H9 (cell line): ENCODE data around the gene DSCAM. TPM values are rescaled to one million over a fixed set of nuclear protein-coding genes. Genes with fewer than 3 reads are reported as not detected.

Experiments
- DNase-seq: peaks from one replicate; pipeline ENCODE4 v3.0.0-alpha.2; 2017
- H2AFZ ChIP-seq: one replicate; pipeline ENCODE4 v1.6.1; 2013; ENCODE audit warnings: mild to moderate bottlenecking, low read length, control low read depth, moderate library complexity
- H2AK5ac ChIP-seq: 2 replicates; pipeline ENCODE4 v1.6.1; 2013; ENCODE audit warnings: low read length, control low read depth, mixed read lengths; ENCODE audit not compliant: insufficient read length
- H2BK120ac ChIP-seq: one replicate; pipeline ENCODE4 v1.6.1; 2013; ENCODE audit warnings: low read depth, mild to moderate bottlenecking, low read length, control low read depth, inconsistent platforms; ENCODE audit not compliant: poor library complexity, severe bottlenecking
- H2BK12ac ChIP-seq: 2 replicates; pipeline ENCODE4 v1.6.1; 2013; ENCODE audit warnings: low read length, control low read depth, mixed read lengths, low read depth; ENCODE audit not compliant: insufficient read length
- H2BK15ac ChIP-seq: 2 replicates; pipeline ENCODE4 v1.6.1; 2013; ENCODE audit warnings: low read depth, low read length, control low read depth
- H2BK20ac ChIP-seq: one replicate; pipeline ENCODE4 v1.6.1; 2013; ENCODE audit warnings: low read depth, mild to moderate bottlenecking, low read length, control low read depth, inconsistent platforms; ENCODE audit not compliant: poor library complexity, severe bottlenecking
- H2BK5ac ChIP-seq: 2 replicates; pipeline ENCODE4 v1.6.1; 2013; ENCODE audit warnings: low read length, control low read depth, mixed read lengths; ENCODE audit not compliant: insufficient read length
- H3K14ac ChIP-seq: 2 replicates; pipeline ENCODE4 v1.6.1; 2013; ENCODE audit warnings: low read length, control low read depth; ENCODE audit not compliant: insufficient read depth
- H3K18ac ChIP-seq: 2 replicates; pipeline ENCODE4 v1.6.1; 2013; ENCODE audit warnings: low read depth, mild to moderate bottlenecking, mixed read lengths, low read length, control low read depth; ENCODE audit not compliant: insufficient read length
- H3K23ac ChIP-seq: 2 replicates; pipeline ENCODE4 v1.6.1; 2013; ENCODE audit warnings: low read length, control low read depth, mixed read lengths, low read depth; ENCODE audit not compliant: insufficient read length
- H3K23me2 ChIP-seq: 2 replicates; pipeline ENCODE4 v1.6.1; 2013; ENCODE audit warnings: low read depth, mild to moderate bottlenecking, mixed read lengths, low read length, control low read depth; ENCODE audit not compliant: insufficient read length, poor library complexity, severe bottlenecking
- H3K27ac ChIP-seq: 2 replicates; pipeline ENCODE4 v1.5.1; 2013; ENCODE audit warnings: low read length, control low read depth, mixed read lengths, low read depth; ENCODE audit not compliant: insufficient read length
- H3K27me3 ChIP-seq: 2 replicates; pipeline ENCODE4 v1.6.1; 2013; ENCODE audit warnings: low read length, control low read depth, inconsistent platforms; ENCODE audit not compliant: insufficient read depth
- H3K4ac ChIP-seq: 2 replicates; pipeline ENCODE4 v1.6.1; 2013; ENCODE audit warnings: low read depth, mild to moderate bottlenecking, control low read depth, inconsistent platforms, low read length, moderate library complexity
- H3K4me1 ChIP-seq: 2 replicates; pipeline ENCODE4 v1.6.1; 2013; ENCODE audit warnings: low read length, control low read depth, inconsistent platforms; ENCODE audit not compliant: insufficient read depth
- H3K4me2 ChIP-seq: 2 replicates; pipeline ENCODE4 v1.6.1; 2013; ENCODE audit warnings: low read length, control low read depth, mixed read lengths; ENCODE audit not compliant: insufficient read length, insufficient read depth
- H3K56ac ChIP-seq: 2 replicates; pipeline ENCODE4 v1.6.1; 2013; ENCODE audit warnings: low read depth, mild to moderate bottlenecking, mixed read lengths, low read length, control low read depth; ENCODE audit not compliant: insufficient read length
- H3K79me1 ChIP-seq: 2 replicates; pipeline ENCODE4 v1.6.1; 2013; ENCODE audit warnings: low read depth, mild to moderate bottlenecking, moderate library complexity, low read length, control low read depth, inconsistent platforms; ENCODE audit not compliant: insufficient read depth, poor library complexity, severe bottlenecking
- H3K79me2 ChIP-seq: 2 replicates; pipeline ENCODE4 v1.6.1; 2013; ENCODE audit warnings: low read length, control low read depth, inconsistent platforms; ENCODE audit not compliant: insufficient read depth
- H3K9ac ChIP-seq: 2 replicates; pipeline ENCODE4 v1.6.1; 2013; ENCODE audit warnings: low read length, control low read depth, mixed read lengths; ENCODE audit not compliant: insufficient read length; ENCODE audit errors: extremely low read depth
- H3K9me3 ChIP-seq: one replicate; pipeline ENCODE4 v1.6.1; 2013; ENCODE audit warnings: low read depth, low read length, inconsistent platforms; ENCODE audit not compliant: control insufficient read depth
- H3T11ph ChIP-seq: one replicate; pipeline ENCODE4 v1.6.1; 2013; ENCODE audit warnings: mild to moderate bottlenecking, low read length, control low read depth, inconsistent platforms
- H4K20me1 ChIP-seq: one replicate; pipeline ENCODE4 v1.6.1; 2013; ENCODE audit not compliant: control insufficient read depth, insufficient read length, insufficient read depth
- H4K5ac ChIP-seq: 2 replicates; pipeline ENCODE4 v1.6.1; 2013; ENCODE audit warnings: low read depth, mild to moderate bottlenecking, mixed read lengths, low read length, control low read depth; ENCODE audit not compliant: insufficient read length
- H4K8ac ChIP-seq: replicated peaks from 2 replicates; pipeline ENCODE4 v1.6.1; 2013; ENCODE audit warnings: low read length, control low read depth, mixed read lengths, low read depth; ENCODE audit not compliant: insufficient read length
- H4K91ac ChIP-seq: 2 replicates; pipeline ENCODE4 v1.6.1; 2013; ENCODE audit warnings: low read depth, mild to moderate bottlenecking, moderate library complexity, mixed read lengths, low read length, control low read depth; ENCODE audit not compliant: insufficient read length
- H3K27ac Mint-ChIP-seq, 3 experiments: 2 replicates in 2 of 3; 3 replicates in 1 of 3; pipeline ENCODE4 v1.8.0; 2020 to 2021; ENCODE audit warnings: mixed read lengths in 3 of 3, mild to moderate bottlenecking in 1 of 3, moderate library complexity in 1 of 3
- H3K27me3 Mint-ChIP-seq: 2 replicates; pipeline ENCODE4 v1.8.0; 2021; ENCODE audit warnings: low read depth, mild to moderate bottlenecking, moderate library complexity, mixed read lengths
- H3K36me3 Mint-ChIP-seq, 3 experiments: 2 replicates in 2 of 3; 3 replicates in 1 of 3; pipeline ENCODE4 v1.8.0; 2020 to 2021; ENCODE audit warnings: low read depth in 3 of 3, mixed read lengths in 3 of 3; ENCODE audit not compliant: insufficient read depth in 1 of 3
- H3K4me1 Mint-ChIP-seq, 2 experiments: 2 replicates each; pipeline ENCODE4 v1.8.0; 2020; ENCODE audit warnings: mixed read lengths in 2 of 2
- H3K4me3 Mint-ChIP-seq, 2 experiments: 2 replicates in 1 of 2; 3 replicates in 1 of 2; pipeline ENCODE4 v1.8.0; 2020 to 2021; ENCODE audit warnings: mild to moderate bottlenecking in 2 of 2, mixed read lengths in 2 of 2, moderate library complexity in 1 of 2
- H3K9me3 Mint-ChIP-seq, 2 experiments: 2 replicates in 1 of 2; 3 replicates in 1 of 2; pipeline ENCODE4 v1.8.0; 2020; ENCODE audit warnings: mild to moderate bottlenecking in 2 of 2, mixed read lengths in 2 of 2, moderate library complexity in 1 of 2
- CTCF ChIP-seq: fragments of 200-600 bp; sonication (generic); conservative IDR thresholded peaks from 3 replicates; pipeline ENCODE4 v1.8.0; 2021; ENCODE audit warnings: antibody characterized with exemption, mild to moderate bottlenecking
- WGBS: extraction: QIAGEN DNeasy Blood & Tissue Kit; methylation state at CpG from one replicate; pipeline ENCODE4 v1.1.7; 2013; ENCODE audit warnings: missing lambda C conversion rate, low lambda C conversion rate, mixed read lengths; ENCODE audit not compliant: insufficient read length; ENCODE audit errors: extremely low coverage; 5-methylcytosine and 5-hydroxymethylcytosine counted together
- total RNA-seq: library from RNA; stranded (reverse); gene quantifications from 2 replicates; pipeline ENCODE4 v1.2.1, GENCODE V29; 2021

DSCAM gene
- total RNA-seq, 1 experiment from 2014 or later, result 0.17 TPM

DNA sequence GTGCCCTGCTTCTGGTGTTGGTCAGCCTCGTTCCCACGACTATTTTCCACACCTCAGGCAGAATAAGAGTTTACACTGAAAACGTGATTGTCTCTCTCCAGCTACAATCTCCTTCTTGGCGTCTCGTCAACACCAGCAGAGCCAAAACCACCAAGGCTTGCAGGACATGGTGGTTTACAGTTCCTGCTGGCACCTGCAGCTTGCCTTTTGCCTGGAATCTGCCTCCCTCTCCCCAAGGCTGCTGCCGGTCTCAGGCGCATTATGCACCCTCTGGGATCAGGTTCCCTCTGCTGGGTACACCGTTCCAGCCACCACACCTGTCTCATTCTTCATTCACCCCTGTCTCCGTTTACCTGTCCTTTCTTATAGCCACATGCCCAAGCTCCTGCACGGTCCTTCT, 315.9 kb downstream of the DSCAM start:
- Mint-ChIP-seq H3K4me1 (no peaks in the 10 kb centered on the region), H3K9me3 (peaks cover 4 to 11% of the 10 kb centered on the region in 2 experiments; a peak in 4 of 5 replicates), H3K36me3 (peaks cover 0 to 9% (median 6%) of the 10 kb centered on the region in 3 experiments; a peak in 2 of 7 replicates), H3K27me3 (0 out of 2 replicates have a peak, but pooled peaks cover 1% of the 10 kb centered on the region), H3K27ac (no peak overlapping the region; a peak in 2 of 7 replicates), H3K4me3 (no peak overlapping the region)
- H3K23me2 ChIP-seq, result no peaks in the 10 kb centered on the region
- no peak overlapping the region for H3K56ac ChIP-seq
- H2AK5ac ChIP-seq, result no peak overlapping the region
- no peak overlapping the region for H3K27ac ChIP-seq
- H2BK5ac ChIP-seq, result no peak overlapping the region
- no peak overlapping the region for H2BK20ac ChIP-seq
- no peak overlapping the region for H4K5ac ChIP-seq
- H3K4me1 ChIP-seq, result no peaks in the 10 kb centered on the region
- no peak for DNase-seq
- no peak overlapping the region for H3K18ac ChIP-seq
- no peak overlapping the region for H2BK15ac ChIP-seq
- no peak overlapping the region for H4K91ac ChIP-seq
- no peak overlapping the region for H4K8ac ChIP-seq
- no peak overlapping the region for H3K9ac ChIP-seq
- H3K9me3 ChIP-seq, result no peaks in the 10 kb centered on the region
- no CpG with 5 or more reads among the region's 10 CpGs for whole genome bisulfite sequencing
- H3K14ac ChIP-seq, result no peak overlapping the region
- H3T11ph ChIP-seq, result no peak overlapping the region
- no peak overlapping the region for H3K4ac ChIP-seq
- no peak overlapping the region for H2BK120ac ChIP-seq
- H3K79me1 ChIP-seq, result no peaks in the 10 kb centered on the region
- no peak for TF ChIP-seq CTCF
- no peak overlapping the region for H2BK12ac ChIP-seq
- no peak overlapping the region for H3K4me2 ChIP-seq
- no peak overlapping the region for H3K23ac ChIP-seq
- H3K27me3 ChIP-seq, result no peaks in the 10 kb centered on the region
- no peak overlapping the region for H2AFZ ChIP-seq
- no peaks in the 10 kb centered on the region for H3K79me2 ChIP-seq
- H4K20me1 ChIP-seq, result no peaks in the 10 kb centered on the region
